LNCaP clone FGC (cell line): ENCODE results near the gene PRDM11.

Experiments used
- DNase-seq: peaks from one replicate; pipeline ENCODE4 v3.0.0-alpha.2; 2011; ENCODE audit warnings: low read depth
- H3K4me3 ChIP-seq: 2 replicates; pipeline ENCODE4 v1.5.1; 2011; ENCODE audit warnings: mild to moderate bottlenecking, low read depth, low read length, control low read depth
- TF ChIP-seq, protein P1 (sequence below): IDR thresholded peaks from 2 replicates; pipeline ENCODE4 v1.5.1; 2012; ENCODE audit warnings: mild to moderate bottlenecking; ENCODE audit not compliant: control insufficient read depth, insufficient read depth; ENCODE audit errors: extremely low read depth

Gene PRDM11

DNA sequence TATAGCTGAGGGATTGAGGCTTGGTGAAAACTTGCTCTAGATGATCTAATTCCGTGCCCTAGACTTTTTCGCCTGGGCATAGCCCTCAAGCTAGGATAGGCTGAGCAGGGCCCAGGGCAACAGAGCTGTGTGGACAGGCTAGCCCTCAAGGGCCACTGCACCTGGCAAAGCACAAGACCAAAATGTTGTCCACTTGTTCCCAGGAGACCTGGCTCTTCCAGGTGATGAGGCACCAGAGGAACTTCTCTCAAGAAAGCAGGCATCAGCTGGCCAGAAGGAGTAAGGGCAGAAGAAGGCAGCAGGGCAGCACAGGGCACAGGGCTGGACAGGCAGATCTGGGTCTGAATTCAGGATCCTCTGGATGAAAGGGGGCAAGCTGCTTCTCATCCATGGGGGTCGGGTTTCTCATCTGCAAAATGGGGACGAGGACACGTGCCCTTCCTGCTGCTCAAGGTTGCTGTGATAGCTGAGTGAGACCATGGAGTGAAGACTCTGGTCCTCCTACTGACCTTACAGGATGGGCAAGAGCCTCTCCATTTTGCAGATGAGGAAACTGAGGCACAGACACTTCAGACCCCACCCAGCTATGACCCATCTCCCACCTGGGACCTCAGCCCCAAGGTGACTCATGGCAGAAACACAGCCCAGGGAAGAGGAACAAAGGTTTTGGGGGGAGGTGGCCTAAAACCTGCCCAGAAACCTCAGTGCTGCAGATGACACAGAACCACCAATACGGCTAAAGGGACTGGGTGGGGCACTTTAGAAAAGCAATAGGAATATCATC lies 42.2 kb upstream of the PRDM11 start:
- DNase-seq = no peak
- TF ChIP-seq, protein P1, sequence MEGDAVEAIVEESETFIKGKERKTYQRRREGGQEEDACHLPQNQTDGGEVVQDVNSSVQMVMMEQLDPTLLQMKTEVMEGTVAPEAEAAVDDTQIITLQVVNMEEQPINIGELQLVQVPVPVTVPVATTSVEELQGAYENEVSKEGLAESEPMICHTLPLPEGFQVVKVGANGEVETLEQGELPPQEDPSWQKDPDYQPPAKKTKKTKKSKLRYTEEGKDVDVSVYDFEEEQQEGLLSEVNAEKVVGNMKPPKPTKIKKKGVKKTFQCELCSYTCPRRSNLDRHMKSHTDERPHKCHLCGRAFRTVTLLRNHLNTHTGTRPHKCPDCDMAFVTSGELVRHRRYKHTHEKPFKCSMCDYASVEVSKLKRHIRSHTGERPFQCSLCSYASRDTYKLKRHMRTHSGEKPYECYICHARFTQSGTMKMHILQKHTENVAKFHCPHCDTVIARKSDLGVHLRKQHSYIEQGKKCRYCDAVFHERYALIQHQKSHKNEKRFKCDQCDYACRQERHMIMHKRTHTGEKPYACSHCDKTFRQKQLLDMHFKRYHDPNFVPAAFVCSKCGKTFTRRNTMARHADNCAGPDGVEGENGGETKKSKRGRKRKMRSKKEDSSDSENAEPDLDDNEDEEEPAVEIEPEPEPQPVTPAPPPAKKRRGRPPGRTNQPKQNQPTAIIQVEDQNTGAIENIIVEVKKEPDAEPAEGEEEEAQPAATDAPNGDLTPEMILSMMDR = no peak
- no peak overlapping the region for H3K4me3 ChIP-seq

- TF ChIP-seq, protein P1 = no peak
- H3K4me3 ChIP-seq = no peak overlapping the region
These were observed 41.7 kb upstream of the PRDM11 start for GRCh38 chr11:45104790-45105084.

DNA sequence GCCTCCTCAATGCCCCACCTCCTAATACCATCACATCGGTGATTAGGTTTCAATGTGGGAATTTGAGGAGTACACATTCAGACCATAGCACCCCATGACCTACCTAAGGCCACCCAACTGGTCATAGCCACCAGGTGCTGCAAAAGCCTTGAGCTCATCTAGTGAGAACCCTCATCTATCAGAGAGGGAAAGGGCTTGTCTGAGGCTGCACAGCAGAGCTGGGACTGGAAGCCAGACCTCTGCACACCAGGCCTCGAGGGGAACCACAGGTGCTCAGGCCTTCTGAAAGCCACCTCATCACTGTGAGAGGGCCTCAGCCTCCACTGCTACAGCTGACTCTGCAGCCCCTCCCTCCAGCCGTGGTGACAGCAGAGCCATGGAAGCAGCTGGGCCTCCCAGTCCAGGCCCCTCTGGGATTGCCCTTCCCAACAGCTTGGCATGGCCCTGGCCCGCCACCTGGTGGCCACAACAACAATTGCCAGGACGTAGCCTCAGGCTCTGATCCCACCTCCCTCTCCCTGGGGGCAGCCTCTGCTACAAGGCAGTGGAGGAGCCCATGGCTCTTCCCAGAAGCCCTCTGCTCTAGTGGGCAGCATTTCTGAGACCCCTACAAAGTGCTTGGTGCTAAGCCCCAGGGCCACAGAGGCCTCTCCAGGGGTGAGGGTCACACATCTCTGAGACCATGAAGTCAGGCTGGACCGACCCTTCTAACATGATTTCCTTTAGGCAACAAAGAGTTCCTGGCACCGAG lies 41.0 kb upstream of the PRDM11 start:
- H3K4me3 ChIP-seq = no peak overlapping the region
- DNase-seq = peak; percentile 8
- TF ChIP-seq, protein P1 = peak; percentile 97

More at GRCh38 chr11:45104790-45105084, 41.7 kb upstream of the PRDM11 start:
- no peak for DNase-seq

DNA sequence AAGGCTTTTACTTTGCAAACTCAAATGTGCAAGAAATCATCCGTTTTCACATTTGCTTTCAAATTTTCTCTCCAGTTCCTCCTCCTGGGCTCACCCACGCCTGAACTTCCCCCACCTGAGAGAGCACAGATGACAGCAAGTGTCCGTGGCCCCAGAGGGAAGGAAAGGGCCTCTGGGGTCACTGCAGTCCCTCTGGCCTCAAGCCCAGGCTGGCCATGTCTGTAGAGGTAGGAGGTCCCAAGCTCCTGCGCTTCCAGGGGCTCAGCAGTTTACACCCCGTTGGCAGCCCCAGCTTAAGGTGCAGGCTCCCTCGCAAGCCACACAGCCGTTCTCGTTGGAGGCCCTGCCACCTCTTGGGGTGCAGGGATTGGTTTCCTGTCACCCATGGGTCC lies 40.5 kb upstream of the PRDM11 start:
- no peak overlapping the region for H3K4me3 ChIP-seq
- TF ChIP-seq, protein P1 = no peak
- DNase-seq = no peak

GRCh38 chr11:45106440-45106839 lies 40.0 kb upstream of the PRDM11 start:
- no peak for DNase-seq
- TF ChIP-seq, protein P1 = no peak
- H3K4me3 ChIP-seq = no peak overlapping the region

GRCh38 chr11:45107029-45107428 lies 39.4 kb upstream of the PRDM11 start:
- no peak overlapping the region for H3K4me3 ChIP-seq
- no peak for DNase-seq

More at GRCh38 chr11:45107029-45107428, 39.4 kb upstream of the PRDM11 start:
- TF ChIP-seq, protein P1 = no peak
